ENCODE data around the gene BHLHE23. TPM values are rescaled to one million over a fixed set of nuclear protein-coding genes. Genes with fewer than 3 reads are reported as not detected.
A peak's percentile ranks its signal among the peaks of the same experiment; 100 is the strongest.

BHLHE23 gene
- total RNA-seq, 1 donor from 2014 or later, result not detected

- Mint-ChIP-seq H3K4me1 (peaks cover 21% of the 10 kb centered on the region), H3K27me3 (peaks cover 50% of the 10 kb centered on the region), H3K36me3 (ENCODE audit: low read depth) (no peaks in the 10 kb centered on the region), H3K4me3 (peak overlapping the region; percentile 56), H3K27ac (no peak overlapping the region), H3K9me3 (no peaks in the 10 kb centered on the region)
- intact Hi-C loops (cut with micrococcal nuclease), result no loop called here
- DNase-seq, result no peak
Observed at GRCh38 chr20:62978561-62978943, 28.2 kb downstream of the BHLHE23 start.

GRCh38 chr20:62977613-62978560 is 28.9 kb downstream of the BHLHE23 start:
- intact Hi-C loops (cut with micrococcal nuclease), result no loop called here
- H3K4me3 Mint-ChIP-seq, result peak overlapping the region; percentile 56

GRCh38 chr20:62976886-62977285 is 29.9 kb downstream of the BHLHE23 start:
- intact Hi-C loops (cut with micrococcal nuclease), result no loop called here

More at GRCh38 chr20:62977613-62978560, 28.9 kb downstream of the BHLHE23 start:
- no peak overlapping the region for H3K27ac Mint-ChIP-seq
- peaks cover 23% of the 10 kb centered on the region for H3K4me1 Mint-ChIP-seq
- H3K9me3 Mint-ChIP-seq, result no peaks in the 10 kb centered on the region
- H3K27me3 Mint-ChIP-seq, result peaks cover 51% of the 10 kb centered on the region
- no peaks in the 10 kb centered on the region for H3K36me3 Mint-ChIP-seq (ENCODE audit: low read depth)
- peak; percentile 85 for DNase-seq

GRCh38 chr20:62975812-62976508 is 30.8 kb downstream of the BHLHE23 start:
- H3K9me3 Mint-ChIP-seq, result no peaks in the 10 kb centered on the region
- peaks cover 29% of the 10 kb centered on the region for H3K4me1 Mint-ChIP-seq
- H3K4me3 Mint-ChIP-seq, result no peak overlapping the region
- no peaks in the 10 kb centered on the region for H3K36me3 Mint-ChIP-seq (ENCODE audit: low read depth)
- no peak for DNase-seq
- intact Hi-C loops (cut with micrococcal nuclease), result no loop called here
- H3K27ac Mint-ChIP-seq, result no peak overlapping the region
- H3K27me3 Mint-ChIP-seq, result peaks cover 59% of the 10 kb centered on the region

More at GRCh38 chr20:62976886-62977285, 29.9 kb downstream of the BHLHE23 start:
- H3K4me1 Mint-ChIP-seq, result peaks cover 27% of the 10 kb centered on the region
- no peaks in the 10 kb centered on the region for H3K9me3 Mint-ChIP-seq
- H3K4me3 Mint-ChIP-seq, result no peak overlapping the region
- peaks cover 57% of the 10 kb centered on the region for H3K27me3 Mint-ChIP-seq
- DNase-seq, result no peak
- H3K36me3 Mint-ChIP-seq (ENCODE audit: low read depth), result no peaks in the 10 kb centered on the region
- no peak overlapping the region for H3K27ac Mint-ChIP-seq

- no peaks in the 10 kb centered on the region for H3K36me3 Mint-ChIP-seq (ENCODE audit: low read depth)
- intact Hi-C loops (cut with micrococcal nuclease), result no loop called here
- H3K27me3 Mint-ChIP-seq, result peaks cover 55% of the 10 kb centered on the region
- no peak overlapping the region for H3K4me3 Mint-ChIP-seq
- H3K27ac Mint-ChIP-seq, result no peak overlapping the region
- H3K9me3 Mint-ChIP-seq, result no peaks in the 10 kb centered on the region
- H3K4me1 Mint-ChIP-seq, result peaks cover 29% of the 10 kb centered on the region
- no peak for DNase-seq
Observed at GRCh38 chr20:62975251-62975760, 31.5 kb downstream of the BHLHE23 start.

GRCh38 chr20:62972845-62973745 is 33.7 kb downstream of the BHLHE23 start:
- intact Hi-C loops (cut with micrococcal nuclease), result loop anchor here (1.0 kb wide), 1 partner anchor 36 kb away; no protein-coding TSS in a partner anchor
- Mint-ChIP-seq H3K27ac (peak overlapping the region; percentile 39), H3K36me3 (ENCODE audit: low read depth) (no peaks in the 10 kb centered on the region), H3K4me1 (peaks cover 25% of the 10 kb centered on the region), H3K27me3 (peaks cover 43% of the 10 kb centered on the region), H3K9me3 (no peaks in the 10 kb centered on the region), H3K4me3 (no peak overlapping the region)
- no peak for DNase-seq

GRCh38 chr20:62971950-62972844 is 34.6 kb downstream of the BHLHE23 start:
- Mint-ChIP-seq H3K4me3 (peak overlapping the region; percentile 56), H3K27me3 (peaks cover 43% of the 10 kb centered on the region), H3K9me3 (no peaks in the 10 kb centered on the region)

GRCh38 chr20:62971211-62971949 is 35.4 kb downstream of the BHLHE23 start:
- Mint-ChIP-seq H3K27me3 (peaks cover 39% of the 10 kb centered on the region), H3K9me3 (no peaks in the 10 kb centered on the region), H3K27ac (peak overlapping the region; percentile 11), H3K4me3 (no peak overlapping the region), H3K4me1 (peaks cover 17% of the 10 kb centered on the region), H3K36me3 (ENCODE audit: low read depth) (no peaks in the 10 kb centered on the region)
- no peak for DNase-seq
- intact Hi-C loops (cut with micrococcal nuclease), result no loop called here

More at GRCh38 chr20:62971950-62972844, 34.6 kb downstream of the BHLHE23 start:
- DNase-seq, result peak; percentile 96
- Mint-ChIP-seq H3K4me1 (peaks cover 20% of the 10 kb centered on the region), H3K36me3 (ENCODE audit: low read depth) (no peaks in the 10 kb centered on the region), H3K27ac (peak overlapping the region; percentile 29)
- intact Hi-C loops (cut with micrococcal nuclease), result loop anchor here (1.0 kb wide), 1 partner anchor 37 kb away; no protein-coding TSS in a partner anchor

GRCh38 chr20:62970307-62971210 is 36.2 kb downstream of the BHLHE23 start:
- peaks cover 35% of the 10 kb centered on the region for H3K27me3 Mint-ChIP-seq
- H3K4me3 Mint-ChIP-seq, result no peak overlapping the region
- no peaks in the 10 kb centered on the region for H3K9me3 Mint-ChIP-seq
- H3K4me1 Mint-ChIP-seq, result peaks cover 14% of the 10 kb centered on the region
- peaks cover 1% of the 10 kb centered on the region for H3K36me3 Mint-ChIP-seq (ENCODE audit: low read depth)
- DNase-seq, result no peak
- intact Hi-C loops (cut with micrococcal nuclease), result no loop called here
- no peak overlapping the region for H3K27ac Mint-ChIP-seq

- no peak for DNase-seq
- H3K27ac Mint-ChIP-seq, result no peak overlapping the region
- H3K4me1 Mint-ChIP-seq, result peaks cover 14% of the 10 kb centered on the region
- H3K9me3 Mint-ChIP-seq, result no peaks in the 10 kb centered on the region
- no peak overlapping the region for H3K4me3 Mint-ChIP-seq
- intact Hi-C loops (cut with micrococcal nuclease), result no loop called here
- H3K27me3 Mint-ChIP-seq, result peaks cover 34% of the 10 kb centered on the region
- peaks cover 1% of the 10 kb centered on the region for H3K36me3 Mint-ChIP-seq (ENCODE audit: low read depth)
Observed at GRCh38 chr20:62969939-62970306, 36.8 kb downstream of the BHLHE23 start.

- no peak for DNase-seq
- intact Hi-C loops (cut with micrococcal nuclease), result no loop called here
- H3K9me3 Mint-ChIP-seq, result no peaks in the 10 kb centered on the region
- H3K27ac Mint-ChIP-seq, result no peak overlapping the region
- peaks cover 1% of the 10 kb centered on the region for H3K36me3 Mint-ChIP-seq (ENCODE audit: low read depth)
- H3K4me3 Mint-ChIP-seq, result no peak overlapping the region
- H3K4me1 Mint-ChIP-seq, result peaks cover 14% of the 10 kb centered on the region
- H3K27me3 Mint-ChIP-seq, result peaks cover 28% of the 10 kb centered on the region
Observed at GRCh38 chr20:62969179-62969760, 37.5 kb downstream of the BHLHE23 start.
